HUES48 (cell line): ENCODE data around the gene XPO4.

Experiments used
- H3K27ac ChIP-seq: one replicate; pipeline ENCODE4 v1.7.0; 2013; ENCODE audit warnings: low read depth, low read length, inconsistent platforms
- H3K27me3 ChIP-seq: 2 replicates; pipeline ENCODE4 v1.6.1; 2013; ENCODE audit warnings: mild to moderate bottlenecking, low read length; ENCODE audit not compliant: control insufficient read depth, insufficient read depth
- H3K36me3 ChIP-seq: 2 replicates; pipeline ENCODE4 v1.6.1; 2013; ENCODE audit warnings: low read length; ENCODE audit not compliant: control insufficient read depth, insufficient read depth
- H3K4me1 ChIP-seq: 2 replicates; pipeline ENCODE4 v1.6.1; 2013; ENCODE audit warnings: mild to moderate bottlenecking, low read length; ENCODE audit not compliant: control insufficient read depth, insufficient read depth
- H3K4me3 ChIP-seq: 2 replicates; pipeline ENCODE4 v1.5.1; 2013; ENCODE audit warnings: mild to moderate bottlenecking, low read depth, low read length
- H3K9ac ChIP-seq: 2 replicates; pipeline ENCODE4 v1.6.1; 2013; ENCODE audit warnings: mild to moderate bottlenecking, low read depth, low read length, moderate library complexity
- H3K9me3 ChIP-seq: 2 replicates; pipeline ENCODE4 v1.6.1; 2013; ENCODE audit warnings: low read length; ENCODE audit not compliant: control insufficient read depth, insufficient read depth

Gene XPO4

GRCh38 chr13:20812890-20813289, 89.7 kb downstream of the XPO4 start:
- Histone ChIP-seq H3K9ac (no peak overlapping the region), H3K4me1 (no peaks in the 10 kb centered on the region), H3K36me3 (peaks cover 37% of the 10 kb centered on the region), H3K27ac (no peak overlapping the region), H3K27me3 (no peaks in the 10 kb centered on the region), H3K4me3 (no peak overlapping the region), H3K9me3 (no peaks in the 10 kb centered on the region)

DNA sequence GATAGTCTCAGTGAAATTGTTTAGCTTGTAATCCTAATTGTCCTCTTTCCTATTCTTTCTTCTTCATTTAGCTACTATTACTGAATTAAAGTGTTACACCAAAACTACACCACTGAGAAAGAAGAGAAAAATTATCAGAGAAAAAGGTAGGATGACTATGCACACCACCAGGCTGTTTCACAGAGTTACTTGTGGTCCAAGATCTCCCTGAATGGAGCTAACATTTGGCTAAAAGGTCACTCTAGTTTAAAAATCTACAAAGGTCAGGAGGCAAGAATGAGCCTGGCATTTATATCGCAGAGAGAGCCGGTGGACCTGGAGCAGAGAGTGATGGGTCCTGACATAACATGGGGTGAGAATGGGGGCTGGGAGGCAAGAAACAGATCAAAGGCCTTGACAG, 91.7 kb downstream of the XPO4 start:
- no peaks in the 10 kb centered on the region for H3K27me3 ChIP-seq
- no peak overlapping the region for H3K9ac ChIP-seq
- H3K27ac ChIP-seq = no peak overlapping the region
- no peak overlapping the region for H3K4me3 ChIP-seq
- H3K9me3 ChIP-seq = no peaks in the 10 kb centered on the region
- H3K36me3 ChIP-seq = peaks cover 55% of the 10 kb centered on the region
- no peaks in the 10 kb centered on the region for H3K4me1 ChIP-seq

GRCh38 chr13:20808874-20809273, 93.7 kb downstream of the XPO4 start:
- Histone ChIP-seq H3K36me3 (peaks cover 55% of the 10 kb centered on the region), H3K9me3 (no peaks in the 10 kb centered on the region), H3K4me1 (no peaks in the 10 kb centered on the region), H3K4me3 (no peak overlapping the region), H3K27me3 (no peaks in the 10 kb centered on the region), H3K27ac (no peak overlapping the region), H3K9ac (no peak overlapping the region)

GRCh38 chr13:20803180-20803965, 99.2 kb downstream of the XPO4 start:
- Histone ChIP-seq H3K36me3 (peaks cover 57% of the 10 kb centered on the region), H3K9ac (no peak overlapping the region), H3K9me3 (no peaks in the 10 kb centered on the region), H3K27me3 (no peaks in the 10 kb centered on the region), H3K27ac (no peak overlapping the region), H3K4me3 (no peak overlapping the region), H3K4me1 (no peaks in the 10 kb centered on the region)

- Histone ChIP-seq H3K9me3 (no peaks in the 10 kb centered on the region), H3K4me3 (no peak overlapping the region), H3K4me1 (no peaks in the 10 kb centered on the region), H3K36me3 (peaks cover 56% of the 10 kb centered on the region), H3K27me3 (no peaks in the 10 kb centered on the region), H3K9ac (no peak overlapping the region), H3K27ac (no peak overlapping the region)
Measured at GRCh38 chr13:20801707-20802106, 100.8 kb downstream of the XPO4 start.

DNA sequence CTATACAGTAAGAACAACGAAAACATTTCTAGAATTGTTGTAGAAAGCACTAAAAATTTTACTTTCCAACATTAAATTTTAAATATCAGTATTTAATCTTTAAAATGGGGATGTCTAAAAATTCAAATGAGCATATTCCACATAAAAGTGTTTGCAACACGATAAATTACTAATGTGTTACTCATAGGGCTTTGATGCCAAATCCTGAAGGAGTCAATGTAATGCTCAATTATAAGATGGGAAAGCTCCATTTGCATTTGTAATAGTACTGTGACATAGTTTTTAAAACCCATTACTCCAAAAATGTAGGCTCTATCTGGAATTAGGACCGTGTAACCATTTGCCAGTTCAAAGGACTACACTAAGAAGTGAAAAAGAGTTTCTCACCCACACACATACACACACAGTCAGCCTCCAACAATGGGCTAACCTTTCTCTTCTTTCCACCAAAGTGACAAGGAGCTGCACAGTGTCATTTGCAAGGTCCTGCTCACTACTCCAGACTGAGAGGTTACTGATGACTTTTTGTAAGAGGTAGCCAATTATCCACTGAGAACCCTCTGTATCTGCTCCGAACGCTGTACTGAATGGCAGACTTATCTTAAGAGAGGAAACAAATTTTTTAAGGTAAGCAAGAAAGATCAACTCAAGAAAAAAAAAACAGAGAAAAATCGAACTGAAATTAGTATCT, 102.7 kb downstream of the XPO4 start:
- H3K36me3 ChIP-seq = peaks cover 66% of the 10 kb centered on the region
- H3K4me1 ChIP-seq = no peaks in the 10 kb centered on the region
- H3K27ac ChIP-seq = no peak overlapping the region
- no peak overlapping the region for H3K9ac ChIP-seq
- H3K9me3 ChIP-seq = no peaks in the 10 kb centered on the region
- no peak overlapping the region for H3K4me3 ChIP-seq
- H3K27me3 ChIP-seq = no peaks in the 10 kb centered on the region

DNA sequence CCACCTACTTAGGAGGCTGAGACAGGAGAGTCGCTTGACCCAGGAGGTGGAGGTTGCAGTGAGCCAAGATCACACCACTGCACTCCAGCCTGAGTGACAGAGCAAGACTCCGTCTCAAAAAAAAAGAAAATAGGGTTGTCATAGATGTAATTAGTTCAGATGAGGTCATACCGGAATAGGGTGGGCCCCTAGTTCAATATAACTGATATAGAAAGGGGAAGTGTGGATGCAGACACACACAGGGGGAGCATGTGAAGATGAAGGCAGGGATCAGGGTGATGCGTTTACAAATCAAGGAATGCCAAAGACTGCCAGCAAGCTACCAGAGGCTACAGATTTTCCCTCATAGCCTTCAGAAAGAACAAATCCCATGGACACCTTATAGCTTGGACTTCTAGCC, 104.5 kb downstream of the XPO4 start:
- no peak overlapping the region for H3K27ac ChIP-seq
- H3K9ac ChIP-seq = no peak overlapping the region
- H3K9me3 ChIP-seq = no peaks in the 10 kb centered on the region
- H3K4me3 ChIP-seq = no peak overlapping the region
- peaks cover 80% of the 10 kb centered on the region for H3K36me3 ChIP-seq
- no peaks in the 10 kb centered on the region for H3K4me1 ChIP-seq
- no peaks in the 10 kb centered on the region for H3K27me3 ChIP-seq

- H3K4me3 ChIP-seq = no peak overlapping the region
- peaks cover 80% of the 10 kb centered on the region for H3K36me3 ChIP-seq
- no peak overlapping the region for H3K9ac ChIP-seq
- no peak overlapping the region for H3K27ac ChIP-seq
- no peaks in the 10 kb centered on the region for H3K27me3 ChIP-seq
- no peaks in the 10 kb centered on the region for H3K4me1 ChIP-seq
- no peaks in the 10 kb centered on the region for H3K9me3 ChIP-seq
Measured at GRCh38 chr13:20796791-20797508, 105.6 kb downstream of the XPO4 start.

DNA sequence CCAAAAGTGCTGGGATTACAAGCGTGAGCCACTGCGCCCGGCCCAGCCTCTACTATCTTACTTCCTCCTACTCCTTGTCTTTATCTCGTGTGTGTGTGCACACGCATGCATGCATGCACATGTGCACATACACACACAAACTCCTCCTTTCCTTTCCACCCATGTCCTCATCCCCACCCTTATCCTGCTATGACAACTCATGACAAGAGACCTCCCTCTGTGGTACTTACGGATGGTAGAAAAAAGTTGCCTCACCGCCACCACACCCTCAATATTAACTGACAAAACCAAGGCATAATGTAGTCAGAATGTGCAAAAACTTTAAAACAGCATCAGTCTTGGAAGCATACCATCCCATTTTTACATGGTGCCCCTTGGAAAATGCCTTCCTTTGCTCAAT, 112.9 kb downstream of the XPO4 start:
- Histone ChIP-seq H3K36me3 (peaks cover 67% of the 10 kb centered on the region), H3K27me3 (no peaks in the 10 kb centered on the region), H3K27ac (no peak overlapping the region), H3K9me3 (no peaks in the 10 kb centered on the region), H3K4me1 (no peaks in the 10 kb centered on the region), H3K4me3 (no peak overlapping the region), H3K9ac (no peak overlapping the region)

DNA sequence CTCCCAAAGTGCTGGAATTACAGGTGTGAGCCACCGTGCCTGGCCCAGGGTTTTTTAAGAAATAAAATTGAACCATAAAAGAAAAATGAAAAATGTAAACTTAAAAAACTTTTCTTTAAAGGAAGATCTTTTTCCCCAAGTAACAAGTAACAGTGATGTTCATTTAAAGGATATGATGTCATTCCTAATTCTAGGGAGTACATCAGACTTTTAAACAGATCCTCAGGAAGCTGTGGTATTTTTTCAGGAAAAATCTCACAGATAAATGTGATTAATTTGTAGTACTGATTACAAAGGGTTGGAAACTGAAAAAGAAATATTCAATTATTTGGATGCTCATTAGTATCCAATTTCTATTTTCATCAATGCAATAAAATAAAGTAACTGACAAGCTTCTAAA, 114.2 kb downstream of the XPO4 start:
- Histone ChIP-seq H3K27me3 (no peaks in the 10 kb centered on the region), H3K9ac (no peak overlapping the region), H3K4me3 (no peak overlapping the region), H3K27ac (no peak overlapping the region), H3K36me3 (peaks cover 66% of the 10 kb centered on the region), H3K4me1 (no peaks in the 10 kb centered on the region), H3K9me3 (no peaks in the 10 kb centered on the region)

- no peak overlapping the region for H3K4me3 ChIP-seq
- no peak overlapping the region for H3K9ac ChIP-seq
- H3K4me1 ChIP-seq = no peaks in the 10 kb centered on the region
- H3K9me3 ChIP-seq = no peaks in the 10 kb centered on the region
- peaks cover 78% of the 10 kb centered on the region for H3K36me3 ChIP-seq
- H3K27me3 ChIP-seq = no peaks in the 10 kb centered on the region
- H3K27ac ChIP-seq = no peak overlapping the region
Measured at GRCh38 chr13:20787180-20787579, 115.4 kb downstream of the XPO4 start.
